Measurements from ENCODE around the gene PTPRN2.
"Not testable (repeated sequence)": the region's sequence is repeated elsewhere in the genome, so short reads cannot be mapped to it uniquely, and the experiment has no call there.

Gene PTPRN2

GRCh38 chr7:157674027-157674714, 913.5 kb downstream of the PTPRN2 start:
- H3K4me3 ChIP-seq (ENCODE audit: low read depth, low read length) = no peak overlapping the region

GRCh38 chr7:157673573-157673972, 914.0 kb downstream of the PTPRN2 start:
- H3K4me3 ChIP-seq (ENCODE audit: low read depth, low read length) = no peak overlapping the region

DNA sequence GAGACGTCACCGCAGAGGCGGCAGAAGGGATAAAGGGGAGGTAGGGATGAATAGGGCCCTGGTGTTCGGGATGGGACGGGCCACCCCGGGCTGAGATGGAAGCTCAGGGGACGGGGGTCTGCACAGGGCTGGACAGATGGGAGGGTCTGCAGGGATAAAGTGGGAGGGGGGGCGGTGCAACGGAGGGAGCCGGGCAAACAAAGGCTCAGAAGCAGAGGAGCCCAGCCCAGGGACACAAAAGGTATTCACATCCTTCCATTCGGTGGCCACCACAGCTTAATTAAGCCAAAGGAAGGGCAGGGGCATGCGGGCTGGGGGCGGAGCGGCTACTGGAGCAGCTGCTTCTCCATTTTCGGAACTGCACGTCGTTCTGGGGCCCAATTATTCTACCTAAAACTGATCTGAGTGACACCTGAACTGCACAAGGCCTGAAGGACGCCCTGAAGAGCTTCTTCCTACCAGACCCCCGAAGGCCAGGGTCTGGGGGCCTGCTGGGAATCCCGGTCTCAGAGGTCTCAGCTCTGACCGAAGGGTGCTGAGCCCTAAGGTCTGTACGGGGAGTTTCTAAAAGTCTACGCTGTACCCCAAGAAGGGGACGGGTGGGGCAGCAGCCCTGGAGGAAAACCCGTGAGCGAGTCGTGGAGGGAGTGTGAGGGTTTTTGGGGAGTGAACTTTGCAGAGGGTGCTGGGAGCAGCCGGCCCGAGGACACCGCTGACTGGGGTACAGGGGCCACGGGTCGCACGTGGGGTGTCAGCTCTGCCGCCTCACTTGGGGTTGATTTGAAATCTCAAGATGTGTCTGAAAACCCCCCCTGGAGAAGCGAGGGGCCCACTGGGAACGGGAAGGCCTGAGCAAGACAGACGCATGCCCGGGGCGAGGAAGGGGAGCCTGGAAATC, 916.0 kb downstream of the PTPRN2 start:
- H3K4me3 ChIP-seq (ENCODE audit: low read depth, low read length) = no peak overlapping the region

DNA sequence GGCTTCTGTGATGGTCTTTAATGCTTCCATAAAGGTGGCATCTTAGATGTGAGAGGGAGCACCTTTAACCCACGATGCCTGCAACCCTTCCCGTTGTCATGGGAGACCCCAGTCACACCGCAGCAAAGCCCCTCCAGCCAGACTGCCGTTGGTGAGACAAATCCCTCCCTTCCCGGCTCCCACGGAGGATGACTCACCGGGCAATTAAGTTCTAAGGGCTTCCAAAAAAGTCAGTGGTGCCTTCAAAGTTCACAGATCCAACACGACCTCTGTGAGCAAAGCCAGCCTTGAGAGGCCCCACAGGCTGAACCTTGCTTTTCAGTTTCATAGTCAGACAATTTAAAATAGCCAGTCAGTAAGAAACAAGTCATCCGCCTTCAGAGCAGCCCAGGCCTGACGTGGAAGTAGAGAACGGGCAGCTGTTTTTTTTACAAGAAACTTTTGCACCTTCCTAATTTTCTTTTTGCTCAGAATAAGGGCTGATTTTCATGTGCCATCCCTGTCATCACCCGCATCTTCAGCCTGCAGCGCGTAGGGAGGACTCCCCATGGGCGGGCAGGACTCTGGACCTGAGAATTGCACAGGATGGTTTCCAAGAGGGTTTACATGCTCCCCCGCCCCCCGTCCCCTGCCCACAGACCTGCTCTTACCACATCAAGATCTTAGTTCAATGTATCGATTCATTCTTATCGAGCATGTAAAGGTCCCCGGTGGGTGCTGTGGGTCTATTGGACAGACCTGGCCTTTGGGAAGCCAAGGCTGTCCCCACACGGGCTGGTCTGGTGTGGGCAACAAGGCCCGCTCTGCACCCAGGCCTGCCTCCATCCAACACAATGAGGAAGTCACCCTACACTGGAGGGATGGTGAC, 916.9 kb downstream of the PTPRN2 start:
- no peak overlapping the region for H3K4me3 ChIP-seq (ENCODE audit: low read depth, low read length)

DNA sequence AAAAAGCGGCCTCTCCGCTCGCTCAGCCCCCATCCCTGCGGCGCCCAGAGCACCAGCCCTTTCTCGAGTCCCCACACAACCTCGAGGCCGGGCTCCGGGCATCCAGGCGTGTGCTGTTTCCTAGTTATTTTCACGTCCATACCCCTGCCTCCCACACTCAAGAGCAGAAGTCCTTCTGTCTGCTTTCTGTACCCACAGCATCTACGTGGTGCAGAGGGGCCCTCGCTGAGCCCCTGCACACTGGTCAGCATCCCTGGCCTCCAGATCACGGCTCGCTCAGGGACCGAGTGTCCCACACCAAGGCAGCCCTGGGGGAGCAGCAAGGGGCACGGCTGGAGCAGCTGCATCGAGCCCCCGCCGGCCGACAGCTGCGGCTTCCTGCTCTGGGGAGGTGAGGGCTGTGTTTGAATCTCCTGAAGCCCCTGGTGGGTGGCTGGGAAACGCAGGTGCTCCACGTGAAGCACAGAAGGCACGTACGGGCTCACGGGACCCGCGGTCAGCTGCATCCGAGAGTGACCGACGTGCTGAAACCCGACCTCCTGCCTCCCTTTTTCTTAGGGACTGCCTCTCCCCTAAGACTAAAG, 917.8 kb downstream of the PTPRN2 start:
- H3K4me3 ChIP-seq (ENCODE audit: low read depth, low read length) = no peak overlapping the region

DNA sequence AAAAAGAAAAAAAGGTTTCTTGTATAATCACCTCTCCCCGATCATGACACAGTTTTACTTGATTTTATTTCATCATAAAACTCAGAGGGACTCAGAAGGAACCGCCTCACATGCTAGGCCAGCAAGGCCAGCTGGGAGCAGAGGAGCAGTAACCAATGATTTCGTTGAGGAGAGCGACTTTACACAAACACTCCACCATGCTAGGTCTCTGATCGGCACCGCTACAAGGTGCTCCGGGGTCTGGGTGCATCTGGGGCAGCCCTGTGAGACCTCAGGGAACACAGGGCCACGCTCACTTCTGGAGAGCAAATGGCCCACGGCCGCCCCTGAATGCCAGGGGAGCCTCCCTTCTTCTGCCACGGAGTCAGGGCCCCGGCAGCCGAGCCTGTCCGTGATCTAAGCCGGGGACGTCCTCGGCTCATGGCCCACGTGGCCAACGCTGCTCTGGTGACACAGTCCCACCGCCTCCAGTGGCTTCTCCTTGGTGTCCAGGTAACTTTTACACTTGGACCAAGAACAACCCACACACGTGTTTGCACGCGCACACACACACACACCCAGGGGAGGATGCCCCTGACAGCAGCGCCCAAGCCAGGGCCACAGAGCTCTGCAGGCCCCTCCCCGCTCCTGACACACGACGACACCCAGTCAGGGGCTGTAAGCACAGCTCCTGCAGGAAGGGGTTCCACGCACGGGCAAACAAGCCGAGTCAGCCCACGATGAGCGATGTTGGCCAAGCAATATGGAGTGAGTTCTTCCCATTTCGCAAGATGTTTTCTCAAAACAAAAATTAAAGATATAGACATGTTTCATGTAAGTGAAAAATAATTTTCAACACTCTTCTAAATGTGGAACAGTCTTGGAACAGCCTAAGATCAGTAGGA, 918.5 kb downstream of the PTPRN2 start:
- no peak overlapping the region for H3K4me3 ChIP-seq (ENCODE audit: low read depth, low read length)

- no peak overlapping the region for H3K4me3 ChIP-seq (ENCODE audit: low read depth, low read length)
Observed at GRCh38 chr7:157668221-157668883, 919.3 kb downstream of the PTPRN2 start.

- H3K4me3 ChIP-seq (ENCODE audit: low read depth, low read length) = no peak overlapping the region
Observed at GRCh38 chr7:157667731-157668130, 919.9 kb downstream of the PTPRN2 start.

DNA sequence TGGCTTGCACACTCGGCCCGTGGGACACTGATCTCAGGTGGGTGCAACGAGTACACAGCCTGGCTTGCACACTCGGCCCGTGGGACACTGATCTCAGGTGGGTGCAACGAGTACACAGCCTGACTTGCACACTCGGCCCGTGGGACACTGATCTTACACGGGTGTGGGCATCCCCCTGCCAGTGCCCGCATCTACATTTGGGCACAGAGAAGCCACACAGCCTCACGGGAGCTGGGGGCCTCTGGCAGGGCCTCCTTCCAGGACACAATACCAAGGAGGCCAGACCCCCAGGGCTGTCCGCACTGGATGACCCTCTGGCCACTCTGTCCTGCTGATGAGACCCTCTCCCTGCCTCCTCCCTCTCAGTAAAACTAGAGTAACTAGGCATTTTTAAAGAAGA, 920.4 kb downstream of the PTPRN2 start:
- no peak overlapping the region for H3K4me3 ChIP-seq (ENCODE audit: low read depth, low read length)

DNA sequence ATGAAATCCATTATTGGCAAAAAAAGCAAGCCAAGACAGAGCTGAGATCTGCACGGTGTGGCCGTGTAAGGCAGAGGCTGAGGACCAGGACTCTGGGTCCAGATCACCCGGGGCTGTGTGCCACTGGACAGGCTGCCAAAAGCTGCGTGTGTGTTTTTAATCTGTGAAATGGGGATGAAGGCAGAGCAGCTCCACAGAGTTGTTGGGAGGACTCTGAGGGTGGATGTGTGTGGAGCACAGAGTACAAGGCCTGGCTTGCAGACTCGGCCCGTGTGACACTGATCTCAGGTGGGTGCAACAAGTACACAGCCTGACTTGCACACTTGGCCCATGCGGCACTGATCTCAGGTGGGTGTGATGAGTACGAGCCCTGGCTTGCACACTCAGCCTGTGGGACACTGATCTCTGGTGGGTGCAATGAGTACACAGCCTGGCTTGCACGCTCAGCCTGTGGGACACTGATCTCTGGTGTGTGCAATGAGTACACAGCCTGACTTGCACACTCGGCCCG, 921.0 kb downstream of the PTPRN2 start:
- H3K4me3 ChIP-seq (ENCODE audit: low read depth, low read length) = no peak overlapping the region

DNA sequence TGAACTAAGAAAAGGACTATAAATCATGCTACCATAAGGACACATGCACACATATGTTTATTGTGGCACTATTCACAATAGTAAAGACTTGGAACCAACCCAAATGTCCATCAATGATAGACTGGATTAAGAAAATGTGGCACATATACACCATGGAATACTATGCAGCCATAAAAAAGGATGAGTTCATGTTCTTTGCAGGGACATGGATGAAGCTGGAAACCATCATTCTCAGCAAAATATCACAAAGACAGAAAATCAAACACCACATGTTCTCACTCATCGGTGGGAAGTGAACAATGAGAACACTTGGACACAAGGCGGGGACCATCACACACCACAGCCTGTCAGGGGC, 922.0 kb downstream of the PTPRN2 start:
- H3K4me3 ChIP-seq (ENCODE audit: low read depth, low read length) = not testable (repeated sequence)

- no peak overlapping the region for H3K4me3 ChIP-seq (ENCODE audit: low read depth, low read length)
Observed at GRCh38 chr7:157664871-157665633, 922.6 kb downstream of the PTPRN2 start.

DNA sequence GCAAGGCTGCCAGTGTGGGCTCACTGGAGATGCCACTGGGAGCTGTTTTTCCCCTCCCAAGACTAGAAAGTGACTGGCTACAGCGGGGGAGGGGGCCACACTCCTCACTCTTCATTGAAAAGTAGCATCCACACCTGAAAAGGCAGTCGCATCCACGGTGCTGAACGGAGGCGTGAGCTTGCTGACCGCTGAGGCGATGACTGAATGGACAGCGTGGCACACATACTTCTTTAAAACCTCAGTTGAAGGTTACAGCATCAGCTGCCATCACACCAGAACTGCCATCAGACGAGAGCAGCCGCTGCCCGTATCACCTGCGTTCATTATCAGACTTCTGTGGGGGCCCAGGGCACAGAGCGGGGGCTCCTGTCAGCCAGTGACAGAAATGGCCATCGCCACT, 923.6 kb downstream of the PTPRN2 start:
- no peak overlapping the region for H3K4me3 ChIP-seq (ENCODE audit: low read depth, low read length)

DNA sequence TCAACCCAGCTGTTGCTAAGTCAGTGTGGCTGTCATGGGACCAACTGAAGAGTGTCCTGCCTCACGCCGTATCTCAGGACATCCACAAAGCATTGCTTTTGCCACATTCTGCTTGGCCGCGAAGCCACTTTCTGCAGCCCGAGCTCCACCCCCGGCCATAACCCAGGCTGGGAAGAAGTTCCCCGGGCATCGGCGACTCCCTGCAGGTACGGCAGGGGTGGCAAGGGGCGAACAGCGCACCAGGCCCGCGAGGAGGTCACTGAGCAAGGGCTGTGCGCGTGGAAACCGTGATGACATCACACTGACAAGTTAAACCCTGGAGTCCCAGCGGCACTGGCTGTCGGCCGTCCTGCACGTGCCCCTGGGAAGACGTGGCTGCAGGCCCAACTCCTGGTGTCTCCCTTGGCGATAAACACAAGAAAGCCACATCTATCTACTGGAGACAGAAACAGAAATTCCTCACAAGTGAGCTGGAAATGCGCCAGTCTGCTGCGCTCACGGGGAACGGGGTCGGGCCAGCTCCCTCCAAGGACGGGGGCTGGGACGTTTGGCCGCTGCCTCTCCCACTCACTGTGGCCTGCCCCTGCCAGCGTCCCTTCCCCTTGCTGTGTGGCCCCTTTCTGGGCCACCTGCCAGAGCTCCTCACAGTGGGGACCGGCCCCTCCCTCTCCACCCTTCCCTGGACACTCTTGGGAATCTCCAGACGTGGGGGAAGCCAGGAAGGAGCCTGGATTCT, 924.5 kb downstream of the PTPRN2 start:
- H3K4me3 ChIP-seq (ENCODE audit: low read depth, low read length) = no peak overlapping the region

DNA sequence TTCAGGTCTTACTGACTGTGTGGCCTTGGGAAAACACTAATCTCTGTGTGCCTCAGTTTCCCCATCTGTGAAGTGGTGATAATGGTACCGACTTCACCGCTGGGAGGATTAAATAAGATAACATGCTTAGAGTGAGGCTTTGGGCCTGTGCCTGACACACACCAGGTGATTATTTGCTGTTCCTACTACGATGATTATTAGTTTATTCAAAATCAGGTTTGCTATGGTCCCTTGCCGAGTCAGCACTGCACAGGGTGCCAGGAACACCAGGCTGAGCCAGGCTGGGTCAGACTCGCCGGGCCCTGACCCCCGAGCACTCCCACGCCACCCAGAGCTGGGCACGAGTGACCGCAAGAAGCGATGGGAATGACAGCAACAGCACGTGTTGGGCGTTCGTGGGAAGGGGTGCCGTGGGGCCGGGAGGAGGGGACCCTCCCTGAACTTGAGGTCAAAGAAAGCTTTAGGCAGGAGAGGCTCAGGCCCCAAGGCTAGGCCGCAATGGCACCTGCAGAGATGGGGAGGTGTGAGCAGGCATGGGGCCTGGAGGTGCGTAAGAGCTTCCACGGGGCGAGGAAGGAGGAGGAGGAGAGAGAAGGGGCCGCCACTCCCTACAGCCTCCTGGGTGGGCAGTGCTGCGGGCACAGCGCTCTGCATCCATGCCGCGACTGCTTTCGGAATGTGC, 925.4 kb downstream of the PTPRN2 start:
- H3K4me3 ChIP-seq (ENCODE audit: low read depth, low read length) = no peak overlapping the region

- H3K4me3 ChIP-seq (ENCODE audit: low read depth, low read length) = no peak overlapping the region
Observed at GRCh38 chr7:157661611-157661975, 926.0 kb downstream of the PTPRN2 start.

GRCh38 chr7:157660971-157661610, 926.5 kb downstream of the PTPRN2 start:
- H3K4me3 ChIP-seq (ENCODE audit: low read depth, low read length) = no peak overlapping the region

Data from iPS-11a (cell line).